Subcutaneous abdominal adipose tissue (tissue), 5 donors: Measurements from ENCODE around the gene ARHGEF26.
A peak's percentile ranks its signal among the peaks of the same experiment; 100 is the strongest.

Source experiments
- H3K27ac ChIP-seq: one replicate; pipeline ENCODE4 v1.7.0; 2013; ENCODE audit warnings: low read depth, mild to moderate bottlenecking, inconsistent platforms, low read length, moderate library complexity
- H3K27me3 ChIP-seq, 5 donors: one replicate each; pipeline ENCODE4 v1.7.0; 2013; ENCODE audit warnings: low read length in 5 of 5, inconsistent platforms in 1 of 5; ENCODE audit not compliant: control insufficient read depth in 5 of 5, insufficient read depth in 4 of 5
- H3K36me3 ChIP-seq, 5 donors: one replicate each; pipeline ENCODE4 v1.7.0; 2013; ENCODE audit warnings: low read length in 5 of 5; ENCODE audit not compliant: control insufficient read depth in 5 of 5, insufficient read depth in 5 of 5
- H3K4me1 ChIP-seq, 5 donors: one replicate each; pipeline ENCODE4 v1.7.0; 2013; ENCODE audit warnings: low read length in 5 of 5, mild to moderate bottlenecking in 3 of 5, moderate library complexity in 1 of 5; ENCODE audit not compliant: control insufficient read depth in 5 of 5, insufficient read depth in 5 of 5
- H3K4me3 ChIP-seq, 5 donors: one replicate each; pipeline ENCODE4 v1.7.0; 2013; ENCODE audit warnings: low read length in 5 of 5, low read depth in 1 of 5
- H3K9ac ChIP-seq, 5 donors: one replicate each; pipeline ENCODE4 v1.7.0; 2013; ENCODE audit warnings: low read length in 5 of 5, mild to moderate bottlenecking in 4 of 5, moderate library complexity in 3 of 5
- H3K9me3 ChIP-seq, 5 donors: one replicate each; pipeline ENCODE4 v1.7.0; 2013; ENCODE audit warnings: low read length in 5 of 5; ENCODE audit not compliant: control insufficient read depth in 5 of 5
- donor health status: healthy.
- donor health status: healthy.
- donor health status: healthy.
- donor health status: healthy.
- donor health status: healthy.

The ARHGEF26 gene

GRCh38 chr3:154235330-154235729 lies 114.1 kb downstream of the ARHGEF26 start:
- Histone ChIP-seq H3K36me3 (peaks cover 0 to 6% (median 0%) of the 10 kb centered on the region in 5 donors), H3K4me1 (peaks cover 0 to 7% (median 0%) of the 10 kb centered on the region in 5 donors), H3K27me3 (no peaks in the 10 kb centered on the region), H3K9ac (no peak overlapping the region), H3K4me3 (no peak overlapping the region), H3K9me3 (no peaks in the 10 kb centered on the region), H3K27ac (no peak overlapping the region)

DNA sequence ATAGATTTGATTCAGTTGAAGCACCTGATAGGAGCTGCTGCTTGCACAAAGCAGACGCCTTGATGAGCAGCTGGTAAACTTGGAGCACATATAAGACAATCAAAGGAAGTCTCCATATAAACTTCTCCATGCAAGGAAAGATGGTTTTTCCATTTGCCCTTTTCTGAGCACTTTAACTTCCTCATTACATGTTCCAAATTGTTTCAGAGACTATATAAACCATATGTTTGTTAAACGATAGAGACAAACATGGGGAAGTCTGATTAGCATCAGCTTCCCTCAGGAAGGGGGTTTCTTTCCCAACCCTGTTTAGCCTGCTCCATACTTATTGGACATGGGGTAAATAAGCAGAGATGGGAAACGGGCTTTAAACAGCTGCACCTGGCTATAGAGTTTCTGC lies 115.1 kb downstream of the ARHGEF26 start:
- H3K27me3 ChIP-seq = no peaks in the 10 kb centered on the region
- H3K27ac ChIP-seq = no peak overlapping the region
- H3K9ac ChIP-seq = no peak overlapping the region
- peaks cover 0 to 9% (median 5%) of the 10 kb centered on the region in 5 donors for H3K36me3 ChIP-seq
- no peaks in the 10 kb centered on the region for H3K4me1 ChIP-seq
- H3K4me3 ChIP-seq = no peak overlapping the region
- H3K9me3 ChIP-seq = no peaks in the 10 kb centered on the region

- Histone ChIP-seq H3K9ac (no peak overlapping the region), H3K27ac (no peak overlapping the region)
Observed at GRCh38 chr3:154240235-154240634, 119.0 kb downstream of the ARHGEF26 start.

GRCh38 chr3:154241496-154241895 lies 120.3 kb downstream of the ARHGEF26 start:
- Histone ChIP-seq H3K9ac (no peak overlapping the region), H3K36me3 (peaks cover 0 to 9% (median 0%) of the 10 kb centered on the region in 5 donors), H3K4me1 (peaks cover 0 to 16% (median 5%) of the 10 kb centered on the region in 5 donors), H3K27me3 (no peaks in the 10 kb centered on the region), H3K4me3 (no peak overlapping the region), H3K9me3 (no peaks in the 10 kb centered on the region), H3K27ac (no peak overlapping the region)

More at GRCh38 chr3:154240235-154240634, 119.0 kb downstream of the ARHGEF26 start:
- H3K9me3 ChIP-seq = no peaks in the 10 kb centered on the region
- H3K4me1 ChIP-seq = peaks cover 0 to 16% (median 4%) of the 10 kb centered on the region in 5 donors
- H3K27me3 ChIP-seq = no peaks in the 10 kb centered on the region
- H3K36me3 ChIP-seq = peaks cover 0 to 12% (median 0%) of the 10 kb centered on the region in 5 donors
- H3K4me3 ChIP-seq = no peak overlapping the region

- H3K9ac ChIP-seq = peak overlapping the region in 1 of 5 donors; percentile 17
- H3K4me3 ChIP-seq = no peak overlapping the region
- H3K36me3 ChIP-seq = peaks cover 0 to 9% (median 0%) of the 10 kb centered on the region in 5 donors
- no peaks in the 10 kb centered on the region for H3K9me3 ChIP-seq
- H3K27ac ChIP-seq = peak overlapping the region; percentile 14
- peaks cover 0 to 16% (median 10%) of the 10 kb centered on the region in 5 donors for H3K4me1 ChIP-seq
- H3K27me3 ChIP-seq = no peaks in the 10 kb centered on the region
Observed at GRCh38 chr3:154242766-154243165, 121.6 kb downstream of the ARHGEF26 start.

DNA sequence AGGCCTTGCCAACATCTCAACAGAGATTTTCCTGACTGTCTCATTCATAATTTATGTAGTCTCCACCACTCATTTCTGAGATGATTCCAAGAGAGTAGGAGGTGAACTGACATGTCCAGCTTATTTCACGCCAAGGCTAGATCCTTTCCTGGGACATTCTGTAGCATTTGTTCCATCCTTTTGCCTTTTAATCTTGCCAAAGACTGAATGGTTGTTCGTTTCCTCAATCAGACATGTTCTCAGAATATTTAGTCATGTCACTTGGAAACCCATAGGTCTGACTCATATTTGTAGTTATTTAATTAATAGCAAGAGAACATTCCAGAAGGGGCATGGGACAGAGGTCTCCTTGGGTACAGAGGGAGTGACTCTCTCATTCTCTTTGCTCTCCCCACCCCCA lies 122.2 kb downstream of the ARHGEF26 start:
- Histone ChIP-seq H3K4me3 (no peak overlapping the region), H3K9ac (peak overlapping the region in 2 of 5 donors; percentile 17 to 38), H3K27me3 (no peaks in the 10 kb centered on the region), H3K36me3 (peaks cover 0 to 10% (median 0%) of the 10 kb centered on the region in 5 donors), H3K9me3 (no peaks in the 10 kb centered on the region), H3K27ac (peak overlapping the region; percentile 14), H3K4me1 (peaks cover 0 to 16% (median 11%) of the 10 kb centered on the region in 5 donors)

DNA sequence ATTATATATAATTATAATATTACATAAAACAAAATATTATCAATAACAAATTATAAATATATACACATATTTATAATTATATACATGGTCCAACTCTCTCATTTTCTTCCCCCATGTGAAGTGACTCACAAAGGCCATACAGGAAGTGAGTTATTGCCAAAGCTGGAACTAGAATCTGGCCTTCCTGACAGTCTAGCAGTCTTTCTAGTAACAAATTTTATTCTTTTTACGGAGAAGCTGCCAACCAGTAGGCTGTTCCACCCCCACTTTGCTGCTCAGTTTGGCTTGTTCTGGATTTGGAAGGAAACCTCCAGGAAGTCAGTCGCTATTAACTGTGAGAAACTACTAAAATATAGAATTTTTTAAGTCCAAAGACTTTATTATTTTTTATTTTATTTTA lies 123.5 kb downstream of the ARHGEF26 start:
- Histone ChIP-seq H3K27ac (no peak overlapping the region), H3K9me3 (no peaks in the 10 kb centered on the region), H3K4me3 (no peak overlapping the region), H3K27me3 (no peaks in the 10 kb centered on the region), H3K9ac (peak overlapping the region in 1 of 5 donors; percentile 34), H3K4me1 (peaks cover 0 to 16% (median 11%) of the 10 kb centered on the region in 5 donors), H3K36me3 (peaks cover 0 to 15% (median 2%) of the 10 kb centered on the region in 5 donors)

DNA sequence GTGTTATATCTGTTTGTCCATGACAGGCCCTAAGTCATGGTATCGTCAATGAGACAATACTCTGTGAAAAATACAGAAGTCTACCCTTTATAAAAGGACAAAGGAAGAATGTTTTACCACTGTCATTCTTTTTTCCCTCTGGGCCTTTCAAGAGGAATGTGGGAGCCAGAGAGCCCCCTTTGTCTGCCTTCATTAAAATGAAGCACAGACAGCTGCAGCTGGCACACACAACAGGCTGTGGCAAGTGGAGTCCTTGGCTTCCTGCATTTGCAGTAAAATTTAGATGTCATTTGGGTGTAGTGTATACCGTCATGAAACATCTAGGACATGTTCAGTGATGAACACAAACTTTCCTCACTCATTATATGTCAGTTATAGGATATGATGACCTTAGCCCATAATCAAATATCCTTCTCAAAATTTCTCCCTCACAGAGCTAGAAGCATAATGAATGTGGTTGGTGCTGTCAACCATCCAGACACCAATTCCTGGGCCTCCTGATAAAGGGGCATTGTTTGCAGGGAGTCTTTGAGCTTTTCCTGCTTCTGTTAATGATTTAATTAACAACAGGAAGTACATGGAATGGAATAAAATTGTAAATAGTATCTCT lies 126.7 kb downstream of the ARHGEF26 start:
- Histone ChIP-seq H3K9ac (no peak overlapping the region), H3K4me1 (peaks cover 0 to 16% (median 9%) of the 10 kb centered on the region in 5 donors), H3K27ac (no peak overlapping the region), H3K36me3 (peaks cover 4 to 19% (median 10%) of the 10 kb centered on the region in 5 donors), H3K9me3 (no peaks in the 10 kb centered on the region), H3K4me3 (no peak overlapping the region), H3K27me3 (no peaks in the 10 kb centered on the region)

GRCh38 chr3:154250291-154250690 lies 129.1 kb downstream of the ARHGEF26 start:
- Histone ChIP-seq H3K27ac (no peak overlapping the region), H3K27me3 (no peaks in the 10 kb centered on the region), H3K9ac (no peak overlapping the region), H3K4me3 (no peak overlapping the region), H3K36me3 (peaks cover 12 to 31% (median 20%) of the 10 kb centered on the region in 5 donors), H3K9me3 (no peaks in the 10 kb centered on the region), H3K4me1 (peaks cover 0 to 14% (median 4%) of the 10 kb centered on the region in 5 donors)

- Histone ChIP-seq H3K4me1 (peaks cover 0 to 11% (median 4%) of the 10 kb centered on the region in 5 donors), H3K27ac (no peak overlapping the region), H3K9me3 (no peaks in the 10 kb centered on the region), H3K4me3 (no peak overlapping the region), H3K36me3 (peaks cover 15 to 40% (median 27%) of the 10 kb centered on the region in 5 donors), H3K27me3 (no peaks in the 10 kb centered on the region), H3K9ac (no peak overlapping the region)
Observed at GRCh38 chr3:154251610-154252009, 130.4 kb downstream of the ARHGEF26 start.
